H1 (cell line): ENCODE results near the gene PDE5A. TPM values are rescaled to one million over a fixed set of nuclear protein-coding genes. Genes with fewer than 3 reads are reported as not detected.
"Not testable (repeated sequence)": the region's sequence is repeated elsewhere in the genome, so short reads cannot be mapped to it uniquely, and the experiment has no call there.

Experiments used
- CTCF ChIA-PET: fragments of 300-600 bp; sonication (Branson Sonifier 250); formaldehyde crosslinking; loops from one replicate; lab custom pipeline; 2021; ENCODE audit not compliant: partially characterized antibody; lab: Charles Lee
- POLR2A ChIA-PET: fragments of 300-600 bp; sonication (Branson Sonifier 250); formaldehyde crosslinking; loops from one replicate; lab custom pipeline; 2021; ENCODE audit warnings: inconsistent platforms; ENCODE audit not compliant: partially characterized antibody; lab: Charles Lee
- DNase-seq, 2 experiments: peaks; one replicate each; pipeline versions ENCODE4 v3.0.0 to v3.0.0-alpha.2; 2010 to 2022; ENCODE audit warnings: low spot score in 2 of 2, low read depth in 1 of 2, mixed read lengths in 1 of 2
- FAIRE-seq: peaks from 2 replicates; lab custom pipeline; 2011; peaks lifted over from hg19 to GRCh38; lab: Jason Lieb, UNC
- H2AFZ ChIP-seq: 2 replicates; pipeline ENCODE4 v1.8.1; 2012; ENCODE audit warnings: low read length, inconsistent platforms
- H2AK5ac ChIP-seq: 2 replicates; pipeline ENCODE4 v1.6.1; 2013; ENCODE audit warnings: low read depth, low read length
- H2BK120ac ChIP-seq: replicated peaks from 2 replicates; pipeline ENCODE3; 2013; ENCODE audit warnings: low read depth, low read length, inconsistent platforms
- H2BK12ac ChIP-seq: 2 replicates; pipeline ENCODE4 v1.6.1; 2013; ENCODE audit warnings: low read depth, low read length
- H2BK15ac ChIP-seq: 2 replicates; pipeline ENCODE4 v1.6.1; 2013; ENCODE audit warnings: low read length
- H2BK20ac ChIP-seq: 2 replicates; pipeline ENCODE4 v1.6.1; 2013; ENCODE audit warnings: low read length
- H2BK5ac ChIP-seq: 2 replicates; pipeline ENCODE4 v1.6.1; 2013; ENCODE audit warnings: low read depth, low read length
- H3K14ac ChIP-seq: 2 replicates; pipeline ENCODE4 v1.6.1; 2013; ENCODE audit warnings: inconsistent platforms; ENCODE audit not compliant: insufficient read length
- H3K18ac ChIP-seq: 2 replicates; pipeline ENCODE4 v1.6.1; 2013; ENCODE audit warnings: low read length; ENCODE audit errors: extremely low read depth
- H3K23ac ChIP-seq: 2 replicates; pipeline ENCODE4 v1.6.1; 2013; ENCODE audit warnings: inconsistent platforms; ENCODE audit not compliant: insufficient read length
- H3K23me2 ChIP-seq: 2 replicates; pipeline ENCODE4 v1.6.1; 2013; ENCODE audit warnings: low read depth, low read length
- H3K27ac ChIP-seq: 2 replicates; pipeline ENCODE4 v1.6.1; 2011; ENCODE audit warnings: low read depth, low read length, inconsistent platforms
- H3K27me3 ChIP-seq, 4 experiments: replicated peaks in 1 of 4; 1 replicate in 1 of 4; 2 replicates in 3 of 4; pipeline versions ENCODE4 v1.6.1 to v1.8.1; 2011 to 2013; ENCODE audit warnings: low read length in 3 of 4, mild to moderate bottlenecking in 3 of 4, inconsistent platforms in 2 of 4, mixed read lengths in 2 of 4, moderate library complexity in 1 of 4; ENCODE audit not compliant: control insufficient read depth in 3 of 4, insufficient read depth in 3 of 4; ENCODE audit errors: extremely low read depth in 1 of 4
- H3K36me3 ChIP-seq, 4 experiments: 2 replicates each; pipeline versions ENCODE4 v1.6.1 to v1.8.1; 2011 to 2013; ENCODE audit warnings: mild to moderate bottlenecking in 4 of 4, low read length in 3 of 4, moderate library complexity in 2 of 4, control low read depth in 1 of 4, inconsistent platforms in 1 of 4; ENCODE audit not compliant: insufficient read depth in 4 of 4, control insufficient read depth in 2 of 4
- H3K4ac ChIP-seq: replicated peaks from 2 replicates; pipeline ENCODE3; 2013; ENCODE audit warnings: low read length, low read depth, mixed read lengths, inconsistent platforms; ENCODE audit not compliant: insufficient read length
- H3K4me1 ChIP-seq, 4 experiments: replicated peaks in 1 of 4; 1 replicate in 1 of 4; 2 replicates in 3 of 4; pipeline versions ENCODE4 v1.6.1 to v1.8.1; 2011 to 2013; ENCODE audit warnings: low read length in 3 of 4, inconsistent platforms in 2 of 4, mixed read lengths in 1 of 4; ENCODE audit not compliant: insufficient read depth in 4 of 4, control insufficient read depth in 3 of 4
- H3K4me2 ChIP-seq, 2 experiments: 2 replicates each; pipeline versions ENCODE4 v1.6.1 to v1.8.1; 2011 to 2013; ENCODE audit warnings: low read depth in 2 of 2, low read length in 2 of 2, control low read depth in 1 of 2, inconsistent platforms in 1 of 2, mild to moderate bottlenecking in 1 of 2; ENCODE audit not compliant: insufficient read depth in 1 of 2
- H3K4me3 ChIP-seq, 4 experiments: fragments of 200-600, 300-600 bp in 1 of 4; sonication (generic), shearing (Covaris generic), sonication (Bioruptor Twin) in 1 of 4; 2 replicates each; pipeline versions ENCODE4 v1.5.1 to v1.8.1; 2011 to 2016; ENCODE audit warnings: low read length in 4 of 4, low read depth in 3 of 4, control low read depth in 2 of 4, inconsistent platforms in 2 of 4, mild to moderate bottlenecking in 2 of 4, mixed read lengths in 1 of 4, moderate library complexity in 1 of 4; ENCODE audit not compliant: insufficient read depth in 2 of 4; ENCODE audit errors: extremely low read depth in 1 of 4
- H3K56ac ChIP-seq: replicated peaks from 2 replicates; pipeline ENCODE3; 2013; ENCODE audit warnings: low read depth, mild to moderate bottlenecking, mixed read lengths, low read length, inconsistent platforms; ENCODE audit not compliant: insufficient read length
- H3K79me1 ChIP-seq: 2 replicates; pipeline ENCODE4 v1.6.1; 2013; ENCODE audit warnings: low read depth, low read length, control low read depth
- H3K79me2 ChIP-seq, 2 experiments: 2 replicates each; pipeline versions ENCODE4 v1.6.1 to v1.8.1; 2012 to 2013; ENCODE audit warnings: low read length in 2 of 2, mild to moderate bottlenecking in 2 of 2, inconsistent platforms in 1 of 2; ENCODE audit not compliant: insufficient read depth in 2 of 2, control insufficient read depth in 1 of 2
- H3K9ac ChIP-seq, 4 experiments: replicated peaks in 1 of 4; 1 replicate in 1 of 4; 2 replicates in 3 of 4; pipeline versions ENCODE4 v1.6.1 to v1.8.1; 2011 to 2013; ENCODE audit warnings: low read depth in 3 of 4, low read length in 3 of 4, control low read depth in 2 of 4, mild to moderate bottlenecking in 2 of 4, moderate library complexity in 2 of 4, inconsistent platforms in 1 of 4; ENCODE audit errors: extremely low read depth in 1 of 4
- H3K9me3 ChIP-seq, 2 experiments: 2 replicates each; pipeline versions ENCODE4 v1.6.1 to v1.8.1; 2012 to 2013; ENCODE audit warnings: mild to moderate bottlenecking in 2 of 2, moderate library complexity in 2 of 2, control low read depth in 1 of 2, inconsistent platforms in 1 of 2, low read depth in 1 of 2, low read length in 1 of 2, mixed read lengths in 1 of 2; ENCODE audit not compliant: insufficient read depth in 2 of 2
- H4K20me1 ChIP-seq, 2 experiments: replicated peaks in 1 of 2; 2 replicates each; pipeline versions ENCODE3 to v1.8.1; 2011 to 2013; ENCODE audit warnings: inconsistent platforms in 2 of 2, low read length in 2 of 2, mild to moderate bottlenecking in 1 of 2; ENCODE audit not compliant: insufficient read depth in 2 of 2, control insufficient read depth in 1 of 2
- H4K5ac ChIP-seq: 2 replicates; pipeline ENCODE4 v1.6.1; 2013; ENCODE audit warnings: low read length, low read depth, mixed read lengths, inconsistent platforms; ENCODE audit not compliant: insufficient read length
- H4K8ac ChIP-seq: 2 replicates; pipeline ENCODE4 v1.8.0; 2013; ENCODE audit warnings: mild to moderate bottlenecking, moderate library complexity, low read length, inconsistent platforms; ENCODE audit not compliant: insufficient read depth; ENCODE audit errors: extremely low read depth
- H4K91ac ChIP-seq: replicated peaks from 2 replicates; pipeline ENCODE3; 2013; ENCODE audit warnings: low read length, mixed read lengths, inconsistent platforms; ENCODE audit not compliant: insufficient read length
- WGBS, 2 experiments: shearing (Covaris generic) in 1 of 2; methylation state at CpG; one replicate each; pipeline versions ENCODE4 v1.1.6 to v1.1.7; 2013 to 2015; ENCODE audit warnings: low lambda C conversion rate in 2 of 2, mixed read lengths in 2 of 2, inconsistent platforms in 1 of 2, low coverage in 1 of 2, missing lambda C conversion rate in 1 of 2; ENCODE audit not compliant: insufficient replicate concordance in 2 of 2, insufficient coverage in 1 of 2, insufficient read length in 1 of 2; ENCODE audit errors: extremely low coverage in 1 of 2, missing lambda C conversion rate in 1 of 2; 5-methylcytosine and 5-hydroxymethylcytosine counted together
- polyA plus RNA-seq, 7 experiments: library from polyadenylated mRNA; depleted of rRNA in 3 of 7; stranded (reverse) in 5 of 7; unstranded in 2 of 7; fragments of >200 nt in 5 of 7; fragments of 200-250 nt in 2 of 7; gene quantifications; 1 replicate in 5 of 7; 2 replicates in 1 of 7; 4 replicates in 1 of 7; pipeline versions ENCODE4 v1.2.1 to v1.2.3, GENCODE V29; 2011 to 2013; ENCODE audit warnings: missing spikeins in 2 of 7, mixed read lengths in 2 of 7
- total RNA-seq: library from RNA; stranded (reverse); fragmentation: NEBNext Ultra II Directional; extraction: Animal tissue kit (Norgen Biotek cat#: 25700); gene quantifications from 2 replicates; pipeline ENCODE4 v1.2.1, GENCODE V29; 2021

Gene PDE5A
- total and polyA plus RNA-seq, 2 of the 8 experiments (the other 6 are each of a cell fraction or from before 2014, with no cell fraction given): 5.6 to 32.4 TPM

DNA sequence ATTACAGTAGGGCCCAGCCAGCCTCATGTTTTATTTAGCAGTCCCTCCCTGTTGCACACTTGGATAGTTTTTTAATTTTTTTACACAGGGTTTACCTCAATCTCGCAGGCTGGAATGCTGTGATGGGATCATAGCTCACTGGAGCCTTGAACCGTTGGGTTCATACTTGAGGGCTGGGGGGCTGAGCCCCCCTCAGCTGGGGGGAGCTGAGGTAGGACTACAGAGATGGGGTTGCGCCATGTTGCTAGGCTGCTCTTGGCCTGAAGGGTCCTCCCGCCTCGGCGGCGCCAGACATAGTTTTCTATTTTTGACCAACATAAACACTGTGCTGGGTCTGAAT, 174.5 kb downstream of the PDE5A start:
- H3K79me1 ChIP-seq, H3K9me3 ChIP-seq, H2AFZ ChIP-seq, H3K4ac ChIP-seq, H4K20me1 ChIP-seq, DNase-seq, H2BK5ac ChIP-seq, H2BK20ac ChIP-seq, H3K18ac ChIP-seq, H2BK15ac ChIP-seq, H3K14ac ChIP-seq, H2AK5ac ChIP-seq, H3K36me3 ChIP-seq, H3K23ac ChIP-seq, H3K23me2 ChIP-seq, H2BK12ac ChIP-seq, H2BK120ac ChIP-seq, H4K91ac ChIP-seq, H3K4me1 ChIP-seq, H3K27me3 ChIP-seq, H3K56ac ChIP-seq, FAIRE-seq: not testable (repeated sequence)
- Histone ChIP-seq H3K27ac (peak overlapping the region; percentile 93), H3K79me2 (peaks cover 0 to 11% of the 10 kb centered on the region in 2 experiments; a peak in 2 of 4 replicates), H3K9ac (peak overlapping the region in 3 of 4 experiments; percentile 30 to 87 (median 78); a peak in 6 of 7 replicates), H4K8ac (peak overlapping the region; percentile 88; the same call in 1 of the 2 replicates), H4K5ac (peak overlapping the region; percentile 9), H3K4me2 (peak overlapping the region; percentile 70 to 73), H3K4me3 (peak overlapping the region; percentile 58 to 75 (median 71); a peak in 7 of 8 replicates)
- CTCF ChIA-PET: interaction anchor here (0.6 to 1.5 kb wide), 3 partner anchors 36 to 428 kb away, joined by 3 to 8 read pairs (median 3); no protein-coding TSS in a partner anchor
- POLR2A ChIA-PET: interaction anchor here (0.6 to 1.5 kb wide), 4 partner anchors 30 to 537 kb away, joined by 3 to 4 read pairs (median 3); partner anchors contain the start of gene PDE5A
- 22% methylated on average over 7 of the region's 7 CpGs; no CpG with 5 or more reads in 1 of the 2 experiments for WGBS, 2 experiments

DNA sequence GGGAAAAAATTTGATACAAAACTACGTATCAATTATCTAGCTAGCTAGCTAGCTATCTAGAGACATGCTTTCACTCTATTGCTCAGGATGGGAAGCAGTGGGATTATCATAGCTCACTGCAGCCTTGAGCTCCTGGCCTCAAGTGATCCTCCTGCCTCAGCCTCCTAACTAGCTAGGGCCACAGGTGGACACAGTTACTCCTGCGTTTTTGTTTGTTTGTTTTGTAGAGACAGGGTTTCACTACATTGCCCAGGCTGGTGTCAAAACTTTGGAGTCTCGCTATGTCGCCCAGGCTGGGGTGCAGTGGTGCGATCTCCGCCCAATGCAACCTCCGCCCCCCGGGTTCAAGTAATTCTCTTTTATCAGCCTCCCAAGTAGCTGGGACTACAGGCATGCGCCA, 175.3 kb downstream of the PDE5A start:
- H2BK20ac ChIP-seq, H3K9ac ChIP-seq, H3K4me1 ChIP-seq, H3K27me3 ChIP-seq, H4K20me1 ChIP-seq, H3K4me2 ChIP-seq, H3K9me3 ChIP-seq, H3K79me1 ChIP-seq, H3K4ac ChIP-seq, H3K27ac ChIP-seq, H3K36me3 ChIP-seq, H3K23ac ChIP-seq, H4K91ac ChIP-seq, H3K23me2 ChIP-seq, DNase-seq, H3K18ac ChIP-seq, H4K5ac ChIP-seq, H2AFZ ChIP-seq, FAIRE-seq, H4K8ac ChIP-seq, H3K56ac ChIP-seq, H2BK15ac ChIP-seq, H2AK5ac ChIP-seq, H3K14ac ChIP-seq, H2BK5ac ChIP-seq, H2BK120ac ChIP-seq, H2BK12ac ChIP-seq, H3K4me3 ChIP-seq, CTCF ChIA-PET, POLR2A ChIA-PET: not testable (repeated sequence)
- 94% methylated on average over 9 of the region's 9 CpGs; no CpG with 5 or more reads in 1 of the 2 experiments for WGBS, 2 experiments
- H3K79me2 ChIP-seq: peaks cover 0 to 11% of the 10 kb centered on the region in 2 experiments; a peak in 2 of 4 replicates
